GM23338 (cell line): ENCODE measurements around the gene BCL2.

Source experiments
- CREB1 ChIP-seq: fragments of 250-450 bp; sonication (Bioruptor Pico); IDR thresholded peaks from 2 replicates; pipeline ENCODE4 v1.5.0; 2020; ENCODE audit warnings: low read depth, mild to moderate bottlenecking, moderate library complexity
- CTCF ChIP-seq, 2 experiments: fragments of 200-600 bp in 1 of 2; sonication (generic) in 1 of 2; conservative IDR thresholded peaks; 2 replicates each; pipeline versions ENCODE4 v1.5.1 to v1.6.1; 2016 to 2017; ENCODE audit warnings: antibody characterized with exemption in 2 of 2, low read depth in 2 of 2, mild to moderate bottlenecking in 2 of 2, moderate library complexity in 1 of 2
- ETS1 ChIP-seq: IDR thresholded peaks from 2 replicates; pipeline ENCODE4 v1.6.1; 2016; ENCODE audit warnings: antibody characterized with exemption
- EZH2phosphoT487 ChIP-seq: fragments of 200-600 bp; sonication (generic); IDR thresholded peaks from one replicate; pipeline ENCODE4 v1.8.1; 2018; ENCODE audit warnings: antibody characterized with exemption; ENCODE audit not compliant: unreplicated experiment
- POLR2AphosphoS5 ChIP-seq: IDR thresholded peaks from 2 replicates; pipeline ENCODE4 v1.6.1; 2016; ENCODE audit warnings: antibody characterized with exemption, low read depth
- ZNF331 ChIP-seq: fragments of 250-450 bp; sonication (Bioruptor Pico); IDR thresholded peaks from 2 replicates; pipeline ENCODE4 v1.5.0; 2020; ENCODE audit warnings: low read depth, mild to moderate bottlenecking, moderate library complexity
- TF ChIP-seq, protein P1 (sequence below): IDR thresholded peaks from one replicate; pipeline ENCODE4 v1.6.1; 2018; ENCODE audit warnings: antibody characterized with exemption; ENCODE audit not compliant: unreplicated experiment

- TF ChIP-seq POLR2AphosphoS5, result no peak
- TF ChIP-seq CTCF (conservative IDR thresholded peaks at IDR 0.05; ENCODE audit: low read depth in 2 of 2), result peak; percentile 74 to 96
- no peak for TF ChIP-seq EZH2phosphoT487
- no peak for TF ChIP-seq ZNF331 (CRISPR knock-in tag)
- TF ChIP-seq, protein P1, sequence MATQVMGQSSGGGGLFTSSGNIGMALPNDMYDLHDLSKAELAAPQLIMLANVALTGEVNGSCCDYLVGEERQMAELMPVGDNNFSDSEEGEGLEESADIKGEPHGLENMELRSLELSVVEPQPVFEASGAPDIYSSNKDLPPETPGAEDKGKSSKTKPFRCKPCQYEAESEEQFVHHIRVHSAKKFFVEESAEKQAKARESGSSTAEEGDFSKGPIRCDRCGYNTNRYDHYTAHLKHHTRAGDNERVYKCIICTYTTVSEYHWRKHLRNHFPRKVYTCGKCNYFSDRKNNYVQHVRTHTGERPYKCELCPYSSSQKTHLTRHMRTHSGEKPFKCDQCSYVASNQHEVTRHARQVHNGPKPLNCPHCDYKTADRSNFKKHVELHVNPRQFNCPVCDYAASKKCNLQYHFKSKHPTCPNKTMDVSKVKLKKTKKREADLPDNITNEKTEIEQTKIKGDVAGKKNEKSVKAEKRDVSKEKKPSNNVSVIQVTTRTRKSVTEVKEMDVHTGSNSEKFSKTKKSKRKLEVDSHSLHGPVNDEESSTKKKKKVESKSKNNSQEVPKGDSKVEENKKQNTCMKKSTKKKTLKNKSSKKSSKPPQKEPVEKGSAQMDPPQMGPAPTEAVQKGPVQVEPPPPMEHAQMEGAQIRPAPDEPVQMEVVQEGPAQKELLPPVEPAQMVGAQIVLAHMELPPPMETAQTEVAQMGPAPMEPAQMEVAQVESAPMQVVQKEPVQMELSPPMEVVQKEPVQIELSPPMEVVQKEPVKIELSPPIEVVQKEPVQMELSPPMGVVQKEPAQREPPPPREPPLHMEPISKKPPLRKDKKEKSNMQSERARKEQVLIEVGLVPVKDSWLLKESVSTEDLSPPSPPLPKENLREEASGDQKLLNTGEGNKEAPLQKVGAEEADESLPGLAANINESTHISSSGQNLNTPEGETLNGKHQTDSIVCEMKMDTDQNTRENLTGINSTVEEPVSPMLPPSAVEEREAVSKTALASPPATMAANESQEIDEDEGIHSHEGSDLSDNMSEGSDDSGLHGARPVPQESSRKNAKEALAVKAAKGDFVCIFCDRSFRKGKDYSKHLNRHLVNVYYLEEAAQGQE, result no peak
- TF ChIP-seq CREB1 (CRISPR knock-in tag), result no peak
- no peak for TF ChIP-seq ETS1
These were observed 164.3 kb downstream of the BCL2 start for GRCh38 chr18:63155169-63155852.
